Measurements from ENCODE around the gene FOXC1.

Gene FOXC1

DNA sequence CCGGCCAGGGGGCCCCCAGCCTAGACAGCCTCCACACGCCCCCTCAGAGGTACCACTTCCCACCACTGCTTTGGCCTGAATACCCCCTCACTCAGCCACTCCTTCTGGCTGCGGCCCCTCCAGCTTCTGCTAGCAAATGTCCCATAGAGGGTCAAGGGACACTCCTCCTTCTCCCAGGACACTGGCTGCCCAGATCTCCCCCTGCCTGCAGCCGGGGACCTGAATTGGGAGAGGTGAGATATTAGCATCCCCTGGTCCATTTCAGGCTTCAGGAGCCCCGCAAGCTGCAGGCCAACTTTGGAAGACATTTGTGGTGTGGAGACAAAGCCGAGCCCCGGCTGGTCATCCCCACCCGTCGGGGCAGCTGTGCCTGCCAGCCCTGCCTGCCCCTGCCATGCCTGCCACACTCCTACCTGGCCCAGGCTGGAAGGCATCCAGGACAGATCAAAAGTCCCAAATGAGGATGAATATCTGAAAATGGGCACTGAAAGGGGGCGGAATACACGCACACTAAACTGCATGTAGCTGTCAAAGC lies 32.5 kb upstream of the FOXC1 start:
- H3K4me3 ChIP-seq (replicated peaks; ENCODE audit: low read depth, low read length): no peak overlapping the region
- no peak for DNase-seq (ENCODE audit: low read depth)
- TF ChIP-seq, protein P1, sequence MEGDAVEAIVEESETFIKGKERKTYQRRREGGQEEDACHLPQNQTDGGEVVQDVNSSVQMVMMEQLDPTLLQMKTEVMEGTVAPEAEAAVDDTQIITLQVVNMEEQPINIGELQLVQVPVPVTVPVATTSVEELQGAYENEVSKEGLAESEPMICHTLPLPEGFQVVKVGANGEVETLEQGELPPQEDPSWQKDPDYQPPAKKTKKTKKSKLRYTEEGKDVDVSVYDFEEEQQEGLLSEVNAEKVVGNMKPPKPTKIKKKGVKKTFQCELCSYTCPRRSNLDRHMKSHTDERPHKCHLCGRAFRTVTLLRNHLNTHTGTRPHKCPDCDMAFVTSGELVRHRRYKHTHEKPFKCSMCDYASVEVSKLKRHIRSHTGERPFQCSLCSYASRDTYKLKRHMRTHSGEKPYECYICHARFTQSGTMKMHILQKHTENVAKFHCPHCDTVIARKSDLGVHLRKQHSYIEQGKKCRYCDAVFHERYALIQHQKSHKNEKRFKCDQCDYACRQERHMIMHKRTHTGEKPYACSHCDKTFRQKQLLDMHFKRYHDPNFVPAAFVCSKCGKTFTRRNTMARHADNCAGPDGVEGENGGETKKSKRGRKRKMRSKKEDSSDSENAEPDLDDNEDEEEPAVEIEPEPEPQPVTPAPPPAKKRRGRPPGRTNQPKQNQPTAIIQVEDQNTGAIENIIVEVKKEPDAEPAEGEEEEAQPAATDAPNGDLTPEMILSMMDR (IDR thresholded peaks at IDR 0.05; ENCODE audit: low read length, missing control alignments): no peak

DNA sequence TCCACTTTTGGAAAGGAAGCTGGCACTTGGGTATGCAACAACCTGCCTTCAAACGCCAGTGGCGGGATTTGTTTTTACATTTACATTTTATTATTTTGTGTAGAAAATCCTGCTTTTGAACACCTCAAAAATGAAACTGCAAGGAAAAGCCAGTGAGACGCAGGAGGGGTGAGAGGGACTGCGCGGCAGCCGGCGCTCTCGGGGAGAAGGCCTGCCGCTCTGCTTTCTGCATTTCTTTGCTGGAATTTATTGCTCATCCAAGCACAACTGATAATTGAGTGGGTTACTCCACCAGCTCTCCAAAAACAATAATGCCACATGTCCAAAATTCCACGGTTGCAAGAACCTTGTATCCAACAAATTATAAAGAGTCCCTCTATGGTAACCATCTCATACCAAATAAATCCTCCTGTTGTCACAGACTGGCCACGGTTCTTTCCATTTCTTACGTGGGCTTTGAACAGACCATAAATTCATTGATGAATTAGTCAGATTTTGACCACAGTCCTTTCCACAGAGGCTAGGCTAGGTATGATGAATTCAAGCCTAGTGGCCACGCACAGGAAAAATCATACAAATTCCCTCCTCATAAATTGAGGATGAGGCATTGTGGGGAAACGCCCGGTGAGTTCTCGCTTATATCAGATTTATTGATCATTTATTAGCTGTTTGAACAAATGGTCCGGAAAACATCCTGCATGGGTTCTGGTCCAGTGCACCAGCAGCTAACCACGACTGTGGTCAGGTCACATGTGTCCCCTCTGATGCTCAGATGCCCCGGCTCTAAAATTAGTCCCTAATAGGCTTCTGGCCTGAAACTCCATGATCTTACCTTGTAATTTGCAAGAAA lies 31.6 kb upstream of the FOXC1 start:
- DNase-seq (ENCODE audit: low read depth): no peak
- TF ChIP-seq, protein P1 (IDR thresholded peaks at IDR 0.05; ENCODE audit: low read length, missing control alignments): no peak
- no peak overlapping the region for H3K4me3 ChIP-seq (replicated peaks; ENCODE audit: low read depth, low read length)

DNA sequence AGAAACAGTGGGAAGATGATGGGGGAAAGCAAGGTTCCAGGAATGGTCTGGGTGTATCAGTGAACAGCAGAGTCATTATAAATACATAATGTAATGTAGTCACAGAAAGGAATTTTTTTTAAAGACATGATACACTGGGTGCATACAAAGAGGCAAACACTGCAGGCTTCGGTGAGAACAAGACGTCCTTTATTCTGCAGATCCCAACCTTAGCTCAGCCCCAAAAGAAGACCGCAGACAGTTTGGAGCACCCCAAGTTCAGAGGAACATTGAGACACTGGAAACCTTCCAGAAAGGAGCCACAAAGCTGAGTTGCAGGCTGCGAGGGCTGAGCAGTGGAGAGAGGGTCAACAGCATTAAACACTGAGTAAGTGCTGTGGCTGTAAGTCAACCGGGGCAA lies 30.6 kb upstream of the FOXC1 start:
- DNase-seq (ENCODE audit: low read depth): no peak
- TF ChIP-seq, protein P1 (IDR thresholded peaks at IDR 0.05; ENCODE audit: low read length, missing control alignments): no peak
- H3K4me3 ChIP-seq (replicated peaks; ENCODE audit: low read depth, low read length): no peak overlapping the region

DNA sequence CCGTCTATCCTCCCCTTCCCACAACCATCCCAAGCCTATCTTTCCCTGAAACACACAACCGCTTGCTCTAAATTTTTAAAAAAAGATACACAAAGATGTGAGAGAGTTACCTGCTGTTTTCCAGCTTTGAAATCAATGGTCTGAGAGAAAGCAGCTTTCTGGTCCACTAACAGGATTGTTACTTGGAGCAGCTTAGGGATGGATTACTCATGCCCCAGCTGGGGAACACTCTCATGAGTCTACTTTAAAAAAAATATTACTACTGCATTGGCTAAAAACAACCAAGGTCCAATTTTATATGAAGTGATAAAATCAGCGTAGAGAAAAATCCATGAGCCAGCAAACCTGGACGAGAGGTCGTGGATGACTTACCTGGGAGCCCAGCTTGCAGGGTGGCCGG lies 29.6 kb upstream of the FOXC1 start:
- no peak overlapping the region for H3K4me3 ChIP-seq (replicated peaks; ENCODE audit: low read depth, low read length)
- no peak for DNase-seq (ENCODE audit: low read depth)
- TF ChIP-seq, protein P1 (IDR thresholded peaks at IDR 0.05; ENCODE audit: low read length, missing control alignments): no peak

DNA sequence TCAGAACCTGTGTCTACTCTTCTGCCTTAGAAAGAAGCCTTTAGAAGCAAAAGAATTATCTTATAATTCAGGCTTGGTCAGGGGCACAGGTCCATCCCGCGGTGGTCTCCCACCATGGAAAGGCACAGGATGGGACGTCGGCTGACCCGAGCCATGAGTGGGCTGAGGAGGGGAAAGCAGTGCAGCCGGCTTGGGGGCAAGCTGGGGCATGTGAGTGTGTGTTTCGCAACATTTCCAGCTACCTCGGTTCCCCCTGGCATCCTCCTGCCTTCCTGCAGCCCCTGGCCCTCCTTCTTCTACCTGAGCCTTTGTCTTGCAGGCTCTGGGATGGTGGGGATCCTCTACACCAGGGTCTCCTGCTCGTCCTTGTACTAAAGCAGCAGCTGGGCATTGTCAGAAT lies 29.1 kb upstream of the FOXC1 start:
- DNase-seq (ENCODE audit: low read depth): no peak
- H3K4me3 ChIP-seq (replicated peaks; ENCODE audit: low read depth, low read length): no peak overlapping the region
- TF ChIP-seq, protein P1 (IDR thresholded peaks at IDR 0.05; ENCODE audit: low read length, missing control alignments): no peak

DNA sequence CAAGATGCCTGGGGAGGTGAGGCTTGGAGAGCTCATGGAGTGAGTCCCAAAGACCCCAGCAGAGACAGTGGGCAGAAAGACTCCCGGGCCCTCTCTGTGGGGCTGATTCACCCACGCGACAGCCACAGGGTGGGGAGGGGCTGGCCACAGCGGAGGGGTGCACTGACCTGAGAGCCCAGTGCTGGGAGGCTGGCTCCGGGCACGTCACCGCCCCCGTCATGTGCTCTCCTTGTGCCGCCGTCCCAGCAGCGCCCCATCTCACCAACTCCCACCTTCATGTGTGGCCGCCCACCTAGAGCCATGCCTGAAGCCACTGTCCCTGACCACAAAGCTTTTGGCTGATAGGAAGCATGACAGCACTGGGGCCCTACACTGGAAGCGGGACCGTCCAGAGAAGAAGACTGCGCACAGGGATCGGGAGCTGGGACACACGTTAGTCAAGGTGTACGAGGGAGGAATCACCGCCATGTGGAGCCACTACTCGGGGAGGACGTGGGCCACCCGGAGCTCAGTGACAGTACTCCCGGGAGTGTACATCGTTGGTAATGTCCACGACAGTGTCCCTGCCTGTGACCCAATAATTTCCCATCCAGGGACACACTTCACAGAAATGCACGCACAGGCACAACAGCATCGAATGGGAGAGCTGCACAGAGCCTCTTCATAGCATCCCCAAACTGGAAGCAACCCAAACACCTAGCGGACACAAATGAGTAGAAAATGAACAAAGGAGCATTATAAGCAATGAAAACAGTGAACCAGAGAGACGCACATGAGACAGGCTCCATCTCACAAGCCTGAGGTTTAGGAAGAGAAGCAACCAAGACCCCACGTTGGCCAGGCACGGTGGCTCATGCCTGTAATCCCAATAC lies 28.4 kb upstream of the FOXC1 start:
- no peak for DNase-seq (ENCODE audit: low read depth)
- H3K4me3 ChIP-seq (replicated peaks; ENCODE audit: low read depth, low read length): no peak overlapping the region
- TF ChIP-seq, protein P1 (IDR thresholded peaks at IDR 0.05; ENCODE audit: low read length, missing control alignments): no peak
